VCaP (cell line): ENCODE measurements around the gene KCNC2.

Experiments
- H3K27ac ChIP-seq: fragments of 450-650 bp; 2 replicates; pipeline ENCODE4 v1.5.1; 2017
- TF ChIP-seq, protein P1 (sequence below): fragments of 450-650 bp; conservative IDR thresholded peaks from 2 replicates; pipeline ENCODE4 v1.5.1; 2017; ENCODE audit warnings: mild to moderate bottlenecking, moderate library complexity

The KCNC2 gene

GRCh38 chr12:75209812-75210138, at the start of gene KCNC2:
KCNC2 (minus strand) TSS chr12:75209839.
- TF ChIP-seq, protein P1, sequence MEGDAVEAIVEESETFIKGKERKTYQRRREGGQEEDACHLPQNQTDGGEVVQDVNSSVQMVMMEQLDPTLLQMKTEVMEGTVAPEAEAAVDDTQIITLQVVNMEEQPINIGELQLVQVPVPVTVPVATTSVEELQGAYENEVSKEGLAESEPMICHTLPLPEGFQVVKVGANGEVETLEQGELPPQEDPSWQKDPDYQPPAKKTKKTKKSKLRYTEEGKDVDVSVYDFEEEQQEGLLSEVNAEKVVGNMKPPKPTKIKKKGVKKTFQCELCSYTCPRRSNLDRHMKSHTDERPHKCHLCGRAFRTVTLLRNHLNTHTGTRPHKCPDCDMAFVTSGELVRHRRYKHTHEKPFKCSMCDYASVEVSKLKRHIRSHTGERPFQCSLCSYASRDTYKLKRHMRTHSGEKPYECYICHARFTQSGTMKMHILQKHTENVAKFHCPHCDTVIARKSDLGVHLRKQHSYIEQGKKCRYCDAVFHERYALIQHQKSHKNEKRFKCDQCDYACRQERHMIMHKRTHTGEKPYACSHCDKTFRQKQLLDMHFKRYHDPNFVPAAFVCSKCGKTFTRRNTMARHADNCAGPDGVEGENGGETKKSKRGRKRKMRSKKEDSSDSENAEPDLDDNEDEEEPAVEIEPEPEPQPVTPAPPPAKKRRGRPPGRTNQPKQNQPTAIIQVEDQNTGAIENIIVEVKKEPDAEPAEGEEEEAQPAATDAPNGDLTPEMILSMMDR = no peak
- H3K27ac ChIP-seq = peak within 1 kb of the TSS; percentile 41; the same call in 1 of the 2 replicates

- no peak overlapping the region for H3K27ac ChIP-seq
- TF ChIP-seq, protein P1 = no peak
Observed at GRCh38 chr12:75259143-75259542, 49.5 kb upstream of the KCNC2 start.

GRCh38 chr12:75257510-75257909, 47.9 kb upstream of the KCNC2 start:
- TF ChIP-seq, protein P1 = no peak
- H3K27ac ChIP-seq = peak overlapping the region; percentile 59

DNA sequence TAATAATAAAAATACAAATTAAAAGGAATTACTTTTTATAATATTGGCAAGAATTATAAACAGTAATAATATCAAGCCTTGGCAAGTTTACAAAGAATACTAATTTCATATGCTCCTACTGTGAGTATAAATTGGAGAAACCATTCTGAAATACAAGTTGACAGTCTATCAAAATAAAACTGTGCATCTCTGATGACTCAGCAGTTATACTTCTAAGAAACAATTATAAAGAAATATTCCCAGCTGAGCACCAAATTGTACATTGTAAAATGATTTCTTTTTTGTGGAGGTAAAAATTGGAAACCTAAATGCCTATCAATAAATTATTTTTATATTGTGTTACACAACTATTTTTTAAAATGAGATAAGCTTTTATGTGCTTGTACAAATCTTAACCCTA, 35.5 kb upstream of the KCNC2 start:
- no peak overlapping the region for H3K27ac ChIP-seq
- TF ChIP-seq, protein P1 = no peak

DNA sequence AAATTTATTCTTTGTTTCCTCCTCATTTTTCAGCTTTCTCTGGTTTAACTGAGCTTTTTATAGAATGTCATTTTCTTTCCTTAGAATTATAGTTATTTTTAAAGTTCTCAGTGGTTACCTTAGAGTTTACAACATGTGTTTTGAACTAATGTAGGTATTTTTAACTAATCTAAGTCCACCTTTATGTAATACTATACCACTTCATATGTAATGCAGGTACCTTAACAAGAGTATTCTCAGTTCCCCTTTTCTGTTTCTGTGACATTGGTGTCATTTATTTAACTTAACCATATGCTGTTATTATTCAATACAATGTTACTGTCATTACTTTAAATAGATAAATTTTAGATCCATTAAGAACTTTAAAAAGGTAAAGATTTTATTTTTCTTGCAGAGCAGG, 30.3 kb upstream of the KCNC2 start:
- H3K27ac ChIP-seq = no peak overlapping the region
- TF ChIP-seq, protein P1 = no peak

GRCh38 chr12:75236206-75236605, 26.6 kb upstream of the KCNC2 start:
- TF ChIP-seq, protein P1 = no peak
- peak overlapping the region; percentile 59 for H3K27ac ChIP-seq

- H3K27ac ChIP-seq = no peak overlapping the region
- TF ChIP-seq, protein P1 = no peak
Observed at GRCh38 chr12:75227132-75227531, 17.5 kb upstream of the KCNC2 start.

DNA sequence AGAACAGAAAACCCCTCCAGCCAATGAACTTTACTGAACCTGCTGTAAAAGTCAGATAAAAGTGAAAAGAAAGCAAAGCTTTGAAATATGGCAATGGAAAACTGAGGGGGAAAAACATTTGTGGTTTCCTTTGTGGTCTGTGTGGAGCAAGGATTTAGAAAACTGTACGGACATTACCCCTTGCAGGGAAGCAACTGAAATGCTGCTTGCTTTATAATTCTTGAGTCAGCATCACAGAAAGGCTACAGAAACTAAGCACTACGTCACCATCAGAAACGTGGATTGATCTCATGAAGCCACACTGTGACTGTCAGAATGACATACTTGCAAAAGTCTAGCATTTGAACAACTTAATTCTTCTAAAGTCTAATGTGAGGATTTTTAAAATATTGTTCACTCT, 2.4 kb upstream of the KCNC2 start:
- TF ChIP-seq, protein P1 = no peak
- H3K27ac ChIP-seq = no peak overlapping the region
